ENCODE measurements around the gene RALGPS1. TPM values are rescaled to one million over a fixed set of nuclear protein-coding genes. Genes with fewer than 3 reads are reported as not detected.

The RALGPS1 gene
- total and polyA plus RNA-seq, 2 of the 13 experiments (the other 11 are each of a cell fraction or from before 2014, with no cell fraction given): 3.7 to 6.5 TPM

DNA sequence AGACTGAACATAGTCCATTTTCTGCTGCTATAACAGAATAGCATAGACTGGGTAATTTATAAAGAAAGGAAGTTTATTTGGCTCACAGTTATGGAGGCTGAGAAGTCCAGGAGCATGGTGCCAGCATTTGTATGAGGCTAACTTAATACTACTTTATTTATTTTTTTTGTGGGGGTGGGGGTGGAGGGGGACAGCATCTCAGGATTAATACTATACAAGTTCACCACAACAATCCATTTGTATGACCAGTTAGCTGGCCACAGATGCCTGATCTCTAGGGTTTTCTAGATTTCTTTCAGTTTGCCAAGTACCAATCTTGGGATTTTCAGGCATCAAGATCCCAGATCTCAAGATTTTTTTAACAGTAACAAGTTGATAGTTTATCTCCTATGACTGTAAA lies 187.6 kb downstream of the RALGPS1 start (continued):
- TF ChIP-seq RBM39 (IDR thresholded peaks at IDR 0.05; ENCODE audit: low read depth, low read length, poor library complexity, severe bottlenecking) (no peak), RARG (CRISPR knock-in tag; IDR thresholded peaks at IDR 0.05; ENCODE audit: low read depth) (no peak), ZNF605 (CRISPR knock-in tag; IDR thresholded peaks at IDR 0.05) (no peak), KDM5B (CRISPR knock-in tag; IDR thresholded peaks at IDR 0.05; ENCODE audit: borderline replicate concordance) (no peak), FUBP1 (CRISPR knock-in tag; IDR thresholded peaks at IDR 0.05; ENCODE audit: borderline replicate concordance) (no peak), NFYC (CRISPR knock-in tag; IDR thresholded peaks at IDR 0.05) (no peak), ZNF224 (CRISPR knock-in tag; IDR thresholded peaks at IDR 0.05) (no peak)

DNA sequence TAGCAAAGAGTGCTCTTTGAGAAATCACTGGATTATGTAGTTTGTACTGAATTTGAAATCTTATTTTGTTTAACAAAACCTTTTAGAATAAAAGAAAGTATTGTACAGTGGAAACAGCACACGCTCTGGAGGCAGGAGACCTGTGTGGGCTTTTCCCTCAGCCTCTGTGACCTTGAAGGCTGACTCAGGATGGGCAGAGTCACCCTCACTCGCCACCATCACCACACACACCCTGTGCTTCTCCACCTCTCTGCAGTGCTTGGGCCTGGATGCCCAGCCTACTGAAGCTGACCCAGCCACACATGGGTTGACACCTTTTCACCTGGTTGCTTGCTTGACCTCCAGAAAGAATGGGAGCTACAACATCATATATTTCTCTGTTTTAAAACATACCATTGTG lies 188.2 kb downstream of the RALGPS1 start:
- ChIA-PET CTCF (ENCODE audit: low intra/inter-chr PET ratio, low total read pairs) (no interaction called here), POLR2A (no interaction called here)
- BruUV-seq (replicated peaks): no TSS peak
- Histone ChIP-seq H3K27ac (ENCODE audit: extremely low read length, insufficient read depth, low read length) (no peak overlapping the region), H3K36me3 (replicated peaks in 1 of 2; ENCODE audit: control insufficient read depth in 1 of 2, insufficient read depth in 2 of 2, low read length in 2 of 2) (no peaks in the 10 kb centered on the region; a peak in 1 of 5 replicates), H3K4me2 (ENCODE audit: low read depth, low read length) (no peak overlapping the region), H3K27me3 (ENCODE audit: control insufficient read depth in 1 of 2, insufficient read depth in 2 of 2, low read length in 2 of 2) (no peaks in the 10 kb centered on the region), H3K9ac (ENCODE audit: insufficient read depth, low read depth, low read length) (no peak overlapping the region), H3K4me1 (ENCODE audit: insufficient read depth, low read length) (peaks cover 41% of the 10 kb centered on the region), H2AFZ (ENCODE audit: low read length) (no peak overlapping the region), H3K9me3 (ENCODE audit: low read length) (no peaks in the 10 kb centered on the region), H4K20me1 (ENCODE audit: insufficient read depth, low read length) (no peaks in the 10 kb centered on the region), H3K4me3 (replicated peaks in 1 of 3; ENCODE audit: insufficient read depth in 1 of 3, low read depth in 2 of 3, low read length in 3 of 3) (no peak overlapping the region), H3K79me2 (ENCODE audit: insufficient read depth, low read length) (no peaks in the 10 kb centered on the region)
- ATAC-seq (no peak), FAIRE-seq (no peak), DNase-seq (ENCODE audit: low spot score) (no peak)
- intact Hi-C loops (cut with micrococcal nuclease; ENCODE audit: unreplicated experiment) (no loop called here), in situ Hi-C loops (cut with HindIII; ENCODE audit: extremely low pct_ligation_motif_present, low pct_unique_long_range_greater_than_20kb) (no loop called here)
- TF ChIP-seq PRMT3 (CRISPR knock-in tag; IDR thresholded peaks at IDR 0.05; ENCODE audit: borderline replicate concordance, low read depth): no peak
- TF ChIP-seq BCLAF1 (IDR thresholded peaks at IDR 0.05): no peak
- TF ChIP-seq SMARCC2 (IDR thresholded peaks at IDR 0.05): no peak
- no peak for TF ChIP-seq NFE2L1 (CRISPR knock-in tag; IDR thresholded peaks at IDR 0.05; ENCODE audit: borderline replicate concordance)
- no peak for TF ChIP-seq SMAD1 (CRISPR knock-in tag; IDR thresholded peaks at IDR 0.05; ENCODE audit: borderline replicate concordance, low read depth)
- TF ChIP-seq TAF15 (IDR thresholded peaks at IDR 0.05; ENCODE audit: low read depth, low read length, poor library complexity, severe bottlenecking): no peak
- no peak for TF ChIP-seq HES4 (CRISPR knock-in tag; IDR thresholded peaks at IDR 0.05; ENCODE audit: borderline replicate concordance)
- TF ChIP-seq ZNF841 (CRISPR knock-in tag; IDR thresholded peaks at IDR 0.05; ENCODE audit: borderline replicate concordance): no peak
- no peak for TF ChIP-seq ZNF460 (CRISPR knock-in tag; IDR thresholded peaks at IDR 0.05; ENCODE audit: borderline replicate concordance)
- TF ChIP-seq SNRNP70 (IDR thresholded peaks at IDR 0.05; ENCODE audit: low read depth, low read length): no peak
- TF ChIP-seq YEATS4 (CRISPR knock-in tag; IDR thresholded peaks at IDR 0.05; ENCODE audit: borderline replicate concordance): no peak
- WGBS (ENCODE audit: low lambda C conversion rate): 93% methylated on average over 2 of the region's 2 CpGs

Measured in HepG2 (cell line).